Chondrocyte (in vitro differentiated cells): ENCODE data around the gene FKBP11. TPM values are rescaled to one million over a fixed set of nuclear protein-coding genes. Genes with fewer than 3 reads are reported as not detected.
A peak's percentile ranks its signal among the peaks of the same experiment; 100 is the strongest.
"Not testable (repeated sequence)": the region's sequence is repeated elsewhere in the genome, so short reads cannot be mapped to it uniquely, and the experiment has no call there.

Experiments used
- DNase-seq: peaks from one replicate; pipeline ENCODE4 v3.0.0; 2021; ENCODE audit warnings: mixed read lengths, low spot score
- H3K27ac Mint-ChIP-seq: one replicate; pipeline ENCODE4 v1.8.0; 2021; ENCODE audit warnings: mild to moderate bottlenecking, moderate library complexity, mixed read lengths; ENCODE audit not compliant: unreplicated experiment
- H3K27me3 Mint-ChIP-seq: 2 replicates; pipeline ENCODE4 v1.8.0; 2021; ENCODE audit warnings: low read depth, mixed read lengths
- H3K36me3 Mint-ChIP-seq: 2 replicates; pipeline ENCODE4 v1.8.0; 2021; ENCODE audit warnings: low read depth, mixed read lengths
- H3K4me1 Mint-ChIP-seq: 2 replicates; pipeline ENCODE4 v1.8.0; 2021; ENCODE audit warnings: low read depth, mild to moderate bottlenecking, mixed read lengths
- H3K4me3 Mint-ChIP-seq: one replicate; pipeline ENCODE4 v1.8.0; 2021; ENCODE audit warnings: mild to moderate bottlenecking, moderate library complexity, mixed read lengths; ENCODE audit not compliant: unreplicated experiment
- H3K9me3 Mint-ChIP-seq: 2 replicates; pipeline ENCODE4 v1.8.0; 2021; ENCODE audit warnings: low read depth, mixed read lengths
- CTCF ChIP-seq: fragments of 200-600 bp; sonication (generic); IDR thresholded peaks from 2 replicates; pipeline ENCODE4 v1.5.0; 2021; ENCODE audit warnings: antibody characterized with exemption, mild to moderate bottlenecking, moderate library complexity
- total RNA-seq: library from RNA; stranded (reverse); gene quantifications from 3 replicates; pipeline ENCODE4 v1.2.1, GENCODE V29; 2021

The FKBP11 gene
- total RNA-seq, 1 donor from 2014 or later, result 23.5 TPM

GRCh38 chr12:48910196-48910595, 15.1 kb downstream of the FKBP11 start:
- Mint-ChIP-seq H3K27me3 (no peaks in the 10 kb centered on the region), H3K9me3 (no peaks in the 10 kb centered on the region), H3K27ac (no peak overlapping the region), H3K36me3 (no peaks in the 10 kb centered on the region), H3K4me1 (no peaks in the 10 kb centered on the region), H3K4me3 (no peak overlapping the region)
- TF ChIP-seq CTCF, result no peak
- DNase-seq, result no peak

- H3K9me3 Mint-ChIP-seq, H3K4me1 Mint-ChIP-seq, H3K27me3 Mint-ChIP-seq, H3K27ac Mint-ChIP-seq, H3K4me3 Mint-ChIP-seq, DNase-seq, H3K36me3 Mint-ChIP-seq: not testable (repeated sequence)
These were observed 15.6 kb downstream of the FKBP11 start for GRCh38 chr12:48909698-48910097.

- no peak for TF ChIP-seq CTCF
- H3K27ac Mint-ChIP-seq, result no peak overlapping the region
- H3K36me3 Mint-ChIP-seq, result no peaks in the 10 kb centered on the region
- H3K27me3 Mint-ChIP-seq, result no peaks in the 10 kb centered on the region
- no peak overlapping the region for H3K4me3 Mint-ChIP-seq
- DNase-seq, result no peak
- peaks cover 12% of the 10 kb centered on the region for H3K4me1 Mint-ChIP-seq
- H3K9me3 Mint-ChIP-seq, result no peaks in the 10 kb centered on the region
These were observed 18.0 kb downstream of the FKBP11 start for GRCh38 chr12:48907245-48907644.

GRCh38 chr12:48903982-48904411, 21.3 kb downstream of the FKBP11 start:
- DNase-seq, result peak; percentile 68
- Mint-ChIP-seq H3K36me3 (no peaks in the 10 kb centered on the region), H3K27ac (no peak overlapping the region), H3K27me3 (no peaks in the 10 kb centered on the region), H3K4me3 (peak overlapping the region; percentile 82), H3K9me3 (no peaks in the 10 kb centered on the region), H3K4me1 (peaks cover 12% of the 10 kb centered on the region)
- TF ChIP-seq CTCF, result peak; percentile 88

- H3K27ac Mint-ChIP-seq, result no peak overlapping the region
- H3K4me1 Mint-ChIP-seq, result peaks cover 12% of the 10 kb centered on the region
- H3K36me3 Mint-ChIP-seq, result no peaks in the 10 kb centered on the region
- peak overlapping the region; percentile 42 for H3K4me3 Mint-ChIP-seq
- no peaks in the 10 kb centered on the region for H3K9me3 Mint-ChIP-seq
- DNase-seq, result no peak
- TF ChIP-seq CTCF, result no peak
- peaks cover 2% of the 10 kb centered on the region for H3K27me3 Mint-ChIP-seq
These were observed 21.8 kb downstream of the FKBP11 start for GRCh38 chr12:48903363-48903981.

- Mint-ChIP-seq H3K27me3 (peaks cover 10% of the 10 kb centered on the region), H3K36me3 (no peaks in the 10 kb centered on the region), H3K9me3 (no peaks in the 10 kb centered on the region), H3K4me3 (no peak overlapping the region), H3K27ac (no peak overlapping the region), H3K4me1 (peaks cover 12% of the 10 kb centered on the region)
- no peak for DNase-seq
- TF ChIP-seq CTCF, result no peak
These were observed 24.0 kb downstream of the FKBP11 start for GRCh38 chr12:48901278-48901677.
